GM12878 (cell line): ENCODE results near the gene NOTCH3. TPM values are rescaled to one million over a fixed set of nuclear protein-coding genes. Genes with fewer than 3 reads are reported as not detected.

Experiments
- BACH1 ChIP-seq: fragments of 450-650 bp; IDR thresholded peaks from 2 replicates; pipeline ENCODE4 v1.6.1; 2017; ENCODE audit warnings: mild to moderate bottlenecking, borderline replicate concordance
- BHLHE40 ChIP-seq, 2 experiments: fragments of 450-650 bp in 1 of 2; IDR thresholded peaks; 2 replicates each; pipeline ENCODE4 v1.6.1; 2011 to 2017; ENCODE audit warnings: low read depth in 2 of 2, borderline replicate concordance in 1 of 2, improper control_type of control experiment in 1 of 2, low read length in 1 of 2, mild to moderate bottlenecking in 1 of 2
- CUX1 ChIP-seq: IDR thresholded peaks from 2 replicates; pipeline ENCODE4 v1.6.1; 2012; ENCODE audit warnings: improper control_type of control experiment, low read depth, low read length; ENCODE audit not compliant: insufficient replicate concordance
- EP300 ChIP-seq, 2 experiments: fragments of 150-350 bp in 1 of 2; IDR thresholded peaks; 2 replicates each; pipeline ENCODE4 v1.6.1; 2011 to 2012; ENCODE audit warnings: low read depth in 2 of 2, low read length in 2 of 2, borderline replicate concordance in 1 of 2, improper control_type of control experiment in 1 of 2, inconsistent platforms in 1 of 2; ENCODE audit not compliant: control insufficient read depth in 1 of 2
- MEF2A ChIP-seq: IDR thresholded peaks from 2 replicates; pipeline ENCODE4 v1.6.1; 2011; ENCODE audit warnings: low read depth, mild to moderate bottlenecking, low read length, moderate library complexity; ENCODE audit not compliant: insufficient read depth
- NR2C2 ChIP-seq: IDR thresholded peaks from 2 replicates; pipeline ENCODE4 v1.6.1; 2011; ENCODE audit warnings: borderline replicate concordance, low read depth; ENCODE audit not compliant: control insufficient read depth, insufficient read length
- NR2F1 ChIP-seq: fragments of 450-650 bp; conservative IDR thresholded peaks from 2 replicates; pipeline ENCODE4 v1.6.1; 2017; ENCODE audit warnings: mild to moderate bottlenecking
- PAX8 ChIP-seq: fragments of 450-650 bp; IDR thresholded peaks from 2 replicates; pipeline ENCODE4 v1.6.1; 2017; ENCODE audit warnings: mild to moderate bottlenecking, moderate library complexity
- POLR2A ChIP-seq: IDR thresholded peaks from 2 replicates; pipeline ENCODE4 v1.6.1; 2011; ENCODE audit warnings: low read depth, mild to moderate bottlenecking, low read length
- RAD51 ChIP-seq: fragments of 450-650 bp; IDR thresholded peaks from 2 replicates; pipeline ENCODE4 v1.6.1; 2016; ENCODE audit warnings: moderate library complexity, mild to moderate bottlenecking, inconsistent platforms
- RCOR1 ChIP-seq: conservative IDR thresholded peaks from 2 replicates; pipeline ENCODE4 v1.6.1; 2012; ENCODE audit warnings: low read depth, low read length, improper control_type of control experiment
- TBL1XR1 ChIP-seq: IDR thresholded peaks from 2 replicates; pipeline ENCODE4 v1.6.1; 2012; ENCODE audit warnings: low read depth, low read length, improper control_type of control experiment
- YBX1 ChIP-seq: fragments of 450-650 bp; IDR thresholded peaks from 2 replicates; pipeline ENCODE4 v1.6.1; 2016; ENCODE audit warnings: antibody characterized with exemption
- ZNF592 ChIP-seq: fragments of 450-650 bp; IDR thresholded peaks from 2 replicates; pipeline ENCODE4 v1.6.1; 2017; ENCODE audit warnings: mild to moderate bottlenecking, moderate library complexity
- polyA plus RNA-seq, 11 experiments: library from polyadenylated mRNA; depleted of rRNA in 4 of 11; unstranded in 6 of 11; stranded (reverse) in 5 of 11; fragments of >200 nt; fragmentation: Nextera tagmentation in 4 of 11; fragmentation: Illumina TruSeq in 1 of 11; extraction: Ambion mirVana in 4 of 11; extraction: Trizol in 1 of 11; gene quantifications; 1 replicate in 1 of 11; 2 replicates in 10 of 11; pipeline versions ENCODE4 v1.2.1 to v1.2.3, GENCODE V29; 2011 to 2016; ENCODE audit warnings: inconsistent platforms in 2 of 11, missing spikeins in 2 of 11, low read depth in 1 of 11
- total RNA-seq, 4 experiments: library from RNA; depleted of rRNA in 3 of 4; stranded (reverse); fragments of >200 nt in 3 of 4; fragmentation: Illumina TruSeq in 1 of 4; extraction: Trizol in 1 of 4; gene quantifications; 2 replicates each; pipeline versions ENCODE4 v1.2.1 to v1.2.3, GENCODE V29; 2013 to 2021
- TF ChIP-seq, protein P1 (sequence below): fragments of 450-650 bp; IDR thresholded peaks from 2 replicates; pipeline ENCODE4 v1.6.1; 2017; ENCODE audit warnings: mild to moderate bottlenecking
- TF ChIP-seq, protein P2 (sequence below): fragments of 450-650 bp; IDR thresholded peaks from 2 replicates; pipeline ENCODE4 v1.6.1; 2016; ENCODE audit warnings: mild to moderate bottlenecking

Gene NOTCH3
- total and polyA plus RNA-seq, 10 of the 15 experiments (the other 5 are each of a cell fraction or from before 2014, with no cell fraction given) = 0.01 to 0.42 (median 0.10) TPM; not detected in 5

GRCh38 chr19:15125232-15126067 is 75.3 kb downstream of the NOTCH3 start (continued):
- TF ChIP-seq CUX1 = no peak
- TF ChIP-seq NR2F1 = peak; percentile 98
- 0 out of 2 replicates have a peak, but pooled peaks have one; percentile 60 for TF ChIP-seq RCOR1
- TF ChIP-seq NR2C2 = no peak
- TF ChIP-seq YBX1 = no peak
- TF ChIP-seq BACH1 = peak; percentile 89; the same call in 1 of the 2 replicates
- TF ChIP-seq, protein P1, sequence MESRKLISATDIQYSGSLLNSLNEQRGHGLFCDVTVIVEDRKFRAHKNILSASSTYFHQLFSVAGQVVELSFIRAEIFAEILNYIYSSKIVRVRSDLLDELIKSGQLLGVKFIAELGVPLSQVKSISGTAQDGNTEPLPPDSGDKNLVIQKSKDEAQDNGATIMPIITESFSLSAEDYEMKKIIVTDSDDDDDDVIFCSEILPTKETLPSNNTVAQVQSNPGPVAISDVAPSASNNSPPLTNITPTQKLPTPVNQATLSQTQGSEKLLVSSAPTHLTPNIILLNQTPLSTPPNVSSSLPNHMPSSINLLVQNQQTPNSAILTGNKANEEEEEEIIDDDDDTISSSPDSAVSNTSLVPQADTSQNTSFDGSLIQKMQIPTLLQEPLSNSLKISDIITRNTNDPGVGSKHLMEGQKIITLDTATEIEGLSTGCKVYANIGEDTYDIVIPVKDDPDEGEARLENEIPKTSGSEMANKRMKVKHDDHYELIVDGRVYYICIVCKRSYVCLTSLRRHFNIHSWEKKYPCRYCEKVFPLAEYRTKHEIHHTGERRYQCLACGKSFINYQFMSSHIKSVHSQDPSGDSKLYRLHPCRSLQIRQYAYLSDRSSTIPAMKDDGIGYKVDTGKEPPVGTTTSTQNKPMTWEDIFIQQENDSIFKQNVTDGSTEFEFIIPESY = no peak
- TF ChIP-seq TBL1XR1 = peak; percentile 48; the same call in 1 of the 2 replicates
- TF ChIP-seq EP300 (IDR thresholded peaks at IDR 0.05; ENCODE audit: borderline replicate concordance in 1 of 2, control insufficient read depth in 1 of 2, low read depth in 2 of 2, low read length in 2 of 2) = 0 out of 4 replicates have a peak, but pooled peaks of 1 of the 2 experiments have one; percentile 1
- TF ChIP-seq BHLHE40 (IDR thresholded peaks at IDR 0.05; ENCODE audit: borderline replicate concordance in 1 of 2, low read depth in 2 of 2, low read length in 1 of 2) = peak; percentile 94 to 99
- TF ChIP-seq, protein P2, sequence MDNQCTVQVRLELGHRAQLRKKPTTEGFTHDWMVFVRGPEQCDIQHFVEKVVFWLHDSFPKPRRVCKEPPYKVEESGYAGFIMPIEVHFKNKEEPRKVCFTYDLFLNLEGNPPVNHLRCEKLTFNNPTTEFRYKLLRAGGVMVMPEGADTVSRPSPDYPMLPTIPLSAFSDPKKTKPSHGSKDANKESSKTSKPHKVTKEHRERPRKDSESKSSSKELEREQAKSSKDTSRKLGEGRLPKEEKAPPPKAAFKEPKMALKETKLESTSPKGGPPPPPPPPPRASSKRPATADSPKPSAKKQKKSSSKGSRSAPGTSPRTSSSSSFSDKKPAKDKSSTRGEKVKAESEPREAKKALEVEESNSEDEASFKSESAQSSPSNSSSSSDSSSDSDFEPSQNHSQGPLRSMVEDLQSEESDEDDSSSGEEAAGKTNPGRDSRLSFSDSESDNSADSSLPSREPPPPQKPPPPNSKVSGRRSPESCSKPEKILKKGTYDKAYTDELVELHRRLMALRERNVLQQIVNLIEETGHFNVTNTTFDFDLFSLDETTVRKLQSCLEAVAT = peak; percentile 81
- TF ChIP-seq RAD51 = peak; percentile 99
- no peak for TF ChIP-seq MEF2A
- TF ChIP-seq PAX8 = no peak
- no peak for TF ChIP-seq ZNF592
- peak; percentile 95 for TF ChIP-seq POLR2A
